Large intestine (tissue), 3 donors: ENCODE data around the gene FTO. TPM values are rescaled to one million over a fixed set of nuclear protein-coding genes. Genes with fewer than 3 reads are reported as not detected.

Experiments used
- DNase-seq, 2 donors: peaks; one replicate each; pipeline versions ENCODE4 v3.0.0 to v3.0.0-alpha.2; 2013
- H3K27ac ChIP-seq: one replicate; pipeline ENCODE4 v1.5.1; 2013; ENCODE audit warnings: low read length
- H3K27me3 ChIP-seq: 2 replicates; pipeline ENCODE4 v1.6.1; 2013; ENCODE audit warnings: low read length; ENCODE audit not compliant: control insufficient read depth, insufficient read depth
- H3K36me3 ChIP-seq: 2 replicates; pipeline ENCODE4 v1.6.1; 2013; ENCODE audit warnings: low read length; ENCODE audit not compliant: control insufficient read depth, insufficient read depth
- H3K4me1 ChIP-seq: one replicate; pipeline ENCODE4 v1.6.1; 2013; ENCODE audit warnings: low read length; ENCODE audit not compliant: control insufficient read depth, insufficient read depth
- H3K4me3 ChIP-seq: one replicate; pipeline ENCODE4 v1.5.1; 2013; ENCODE audit warnings: low read length
- H3K9me3 ChIP-seq: one replicate; pipeline ENCODE4 v1.6.1; 2013; ENCODE audit warnings: mild to moderate bottlenecking, low read depth, low read length, moderate library complexity; ENCODE audit not compliant: control insufficient read depth
- WGBS: methylation state at CpG from one replicate; pipeline ENCODE4 v1.1.5; 2013; ENCODE audit warnings: low lambda C conversion rate; ENCODE audit not compliant: insufficient coverage; 5-methylcytosine and 5-hydroxymethylcytosine counted together
- polyA plus RNA-seq: library from polyadenylated mRNA; unstranded; fragments of 120-200 nt; gene quantifications from one replicate; pipeline ENCODE4 v1.2.1, GENCODE V29; 2013

Gene FTO
- polyA plus RNA-seq, 1 donor = 43.1 TPM

DNA sequence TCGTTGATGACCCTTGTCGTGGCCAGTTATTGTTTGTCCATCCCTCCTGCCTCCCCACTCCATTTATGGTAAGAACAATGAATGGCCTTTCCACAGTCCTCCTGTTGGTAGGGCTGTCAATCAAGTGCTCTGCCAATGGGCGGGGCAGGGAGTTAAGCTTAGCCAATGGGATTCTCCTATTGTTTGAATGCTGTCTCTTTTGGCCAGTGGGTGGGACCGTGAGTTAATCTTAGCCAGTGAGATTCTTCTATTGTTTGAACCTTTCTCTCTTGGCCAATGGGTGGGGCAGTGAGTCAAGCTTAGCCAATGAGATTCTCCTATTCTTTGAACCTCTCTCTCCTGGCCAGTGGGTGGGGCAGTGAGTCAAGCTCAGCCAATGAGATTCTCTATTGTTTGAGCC, 497.2 kb downstream of the FTO start:
- H3K4me3 ChIP-seq = no peak overlapping the region
- 100% methylated on average over 1 of the region's 4 CpGs for WGBS
- DNase-seq = no peak
- no peak overlapping the region for H3K27ac ChIP-seq
- peaks cover 54% of the 10 kb centered on the region for H3K27me3 ChIP-seq
- no peaks in the 10 kb centered on the region for H3K4me1 ChIP-seq
- H3K9me3 ChIP-seq = no peaks in the 10 kb centered on the region
- no peaks in the 10 kb centered on the region for H3K36me3 ChIP-seq

Other genes with a start within 250 kb of the FTO start
- gene AKTIP, start 200.9 kb upstream of the FTO start, polyA plus RNA-seq = 31.3 TPM
- gene RPGRIP1L, start 297 bp upstream of the FTO start, polyA plus RNA-seq = 6.4 TPM